Fibroblast of skin of left biceps (primary cell): ENCODE measurements around the gene POU6F2.

ENCODE experiments used
- DNase-seq, 2 experiments: peaks; one replicate each; pipeline ENCODE4 v3.0.0-alpha.2; 2013; ENCODE audit warnings: low read depth in 2 of 2

POU6F2 gene

GRCh38 chr7:39433550-39433949, 455.8 kb downstream of the POU6F2 start:
- no peak for DNase-seq

GRCh38 chr7:39434012-39434411, 456.3 kb downstream of the POU6F2 start:
- no peak for DNase-seq

GRCh38 chr7:39446546-39446945, 468.8 kb downstream of the POU6F2 start:
- DNase-seq: no peak

GRCh38 chr7:39451901-39452300, 474.2 kb downstream of the POU6F2 start:
- DNase-seq: no peak

GRCh38 chr7:39453743-39454355, 476.1 kb downstream of the POU6F2 start:
- DNase-seq: peak in 1 of 2 experiments; percentile 12

GRCh38 chr7:39458061-39458745, 480.5 kb downstream of the POU6F2 start:
- DNase-seq: no peak

- DNase-seq: no peak
These were observed 481.9 kb downstream of the POU6F2 start for GRCh38 chr7:39459636-39460035.

- DNase-seq: no peak
These were observed 482.8 kb downstream of the POU6F2 start for GRCh38 chr7:39460486-39460885.

- no peak for DNase-seq
These were observed 483.6 kb downstream of the POU6F2 start for GRCh38 chr7:39461263-39461820.

- DNase-seq: no peak
These were observed 485.5 kb downstream of the POU6F2 start for GRCh38 chr7:39463252-39463651.

- DNase-seq: no peak
These were observed 486.8 kb downstream of the POU6F2 start for GRCh38 chr7:39464350-39465054.

- peak; percentile 37 to 45 for DNase-seq
These were observed 487.6 kb downstream of the POU6F2 start for GRCh38 chr7:39465055-39465929.

- no peak for DNase-seq
These were observed 490.6 kb downstream of the POU6F2 start for GRCh38 chr7:39468261-39468660.

GRCh38 chr7:39468808-39469374, 491.2 kb downstream of the POU6F2 start:
- no peak for DNase-seq

GRCh38 chr7:39480901-39481300, 503.2 kb downstream of the POU6F2 start:
- no peak for DNase-seq

GRCh38 chr7:39488467-39489393, 511.0 kb downstream of the POU6F2 start:
- DNase-seq: no peak

GRCh38 chr7:39490296-39490695, 512.6 kb downstream of the POU6F2 start:
- DNase-seq: no peak

- DNase-seq: peak in 1 of 2 experiments; percentile 33
These were observed 516.2 kb downstream of the POU6F2 start for GRCh38 chr7:39493934-39494333.

- DNase-seq: no peak
These were observed 523.6 kb downstream of the POU6F2 start for GRCh38 chr7:39501358-39501757.

GRCh38 chr7:39504963-39505362, 527.3 kb downstream of the POU6F2 start:
- no peak for DNase-seq
